Smooth muscle cell (in vitro differentiated cells): ENCODE results near the gene RAPGEF5. TPM values are rescaled to one million over a fixed set of nuclear protein-coding genes. Genes with fewer than 3 reads are reported as not detected.

ENCODE experiments used
- DNase-seq: peaks from one replicate; lab custom pipeline; 2025; ENCODE audit not compliant: unreplicated experiment; lab: John Stamatoyannopoulos, UW
- H2AFZ ChIP-seq: fragments of 200-600 bp; sonication (generic); 2 replicates; pipeline ENCODE4 v1.6.0; 2016; ENCODE audit warnings: antibody characterized with exemption, low read depth, mild to moderate bottlenecking
- H3F3A ChIP-seq: fragments of 200-600 bp; sonication (generic); 2 replicates; pipeline ENCODE4 v1.6.0; 2017; ENCODE audit warnings: antibody characterized with exemption, low read depth
- H3K27ac ChIP-seq: fragments of 200-600 bp; sonication (generic); 2 replicates; pipeline ENCODE4 v1.5.1; 2016; ENCODE audit warnings: low read depth, mild to moderate bottlenecking
- H3K27me3 ChIP-seq: fragments of 200-600 bp; sonication (generic); 2 replicates; pipeline ENCODE4 v1.6.1; 2016; ENCODE audit warnings: low read depth, mild to moderate bottlenecking
- H3K36me3 ChIP-seq: fragments of 200-600 bp; sonication (generic); 2 replicates; pipeline ENCODE4 v1.5.1; 2016; ENCODE audit warnings: low read depth
- H3K4me1 ChIP-seq: fragments of 200-600 bp; sonication (generic); 2 replicates; pipeline ENCODE4 v1.5.1; 2016; ENCODE audit warnings: low read depth
- H3K4me2 ChIP-seq: fragments of 200-600 bp; sonication (generic); 2 replicates; pipeline ENCODE4 v1.6.0; 2016; ENCODE audit warnings: mild to moderate bottlenecking
- H3K4me3 ChIP-seq: fragments of 200-600 bp; sonication (generic); 2 replicates; pipeline ENCODE4 v1.5.1; 2016; ENCODE audit warnings: mild to moderate bottlenecking
- H3K79me2 ChIP-seq: fragments of 200-600 bp; sonication (generic); 2 replicates; pipeline ENCODE4 v1.6.0; 2016; ENCODE audit warnings: low read depth, mild to moderate bottlenecking
- H3K9ac ChIP-seq: fragments of 200-600 bp; sonication (generic); 2 replicates; pipeline ENCODE4 v1.6.0; 2016; ENCODE audit warnings: low read depth
- H3K9me3 ChIP-seq: fragments of 200-600 bp; sonication (generic); replicated peaks from 2 replicates; pipeline ENCODE4 v1.5.1; 2016; ENCODE audit warnings: low read depth
- H4K20me1 ChIP-seq: fragments of 200-600 bp; sonication (generic); 2 replicates; pipeline ENCODE4 v1.6.0; 2016; ENCODE audit warnings: low read depth
- WGBS: methylation state at CpG from one replicate; pipeline ENCODE4 v1.1.7; 2016; ENCODE audit warnings: low lambda C conversion rate; 5-methylcytosine and 5-hydroxymethylcytosine counted together
- polyA plus RNA-seq: library from polyadenylated mRNA; unstranded; fragments of >200 nt; fragmentation: Nextera tagmentation; extraction: Ambion mirVana; gene quantifications from 2 replicates; pipeline ENCODE4 v1.2.1, GENCODE V29; 2016
- total RNA-seq: library from RNA; depleted of rRNA; stranded (reverse); fragments of >200 nt; gene quantifications from 2 replicates; pipeline ENCODE4 v1.2.3, GENCODE V29; 2014
- TF ChIP-seq, protein P1 (sequence below): fragments of 200-600 bp; sonication (generic); IDR thresholded peaks from 2 replicates; pipeline ENCODE4 v1.5.1; 2017; ENCODE audit warnings: borderline replicate concordance, mild to moderate bottlenecking, antibody characterized with exemption; ENCODE audit not compliant: insufficient read depth, poor library complexity, severe bottlenecking

RAPGEF5 gene
- total and polyA plus RNA-seq, 2 experiments from 2014 or later = 11.4 TPM; not detected in 1

- peaks cover 9% of the 10 kb centered on the region for H3K27me3 ChIP-seq
- H3K36me3 ChIP-seq = no peaks in the 10 kb centered on the region
Measured at GRCh38 chr7:22296265-22296566, 60.7 kb downstream of the RAPGEF5 start.

DNA sequence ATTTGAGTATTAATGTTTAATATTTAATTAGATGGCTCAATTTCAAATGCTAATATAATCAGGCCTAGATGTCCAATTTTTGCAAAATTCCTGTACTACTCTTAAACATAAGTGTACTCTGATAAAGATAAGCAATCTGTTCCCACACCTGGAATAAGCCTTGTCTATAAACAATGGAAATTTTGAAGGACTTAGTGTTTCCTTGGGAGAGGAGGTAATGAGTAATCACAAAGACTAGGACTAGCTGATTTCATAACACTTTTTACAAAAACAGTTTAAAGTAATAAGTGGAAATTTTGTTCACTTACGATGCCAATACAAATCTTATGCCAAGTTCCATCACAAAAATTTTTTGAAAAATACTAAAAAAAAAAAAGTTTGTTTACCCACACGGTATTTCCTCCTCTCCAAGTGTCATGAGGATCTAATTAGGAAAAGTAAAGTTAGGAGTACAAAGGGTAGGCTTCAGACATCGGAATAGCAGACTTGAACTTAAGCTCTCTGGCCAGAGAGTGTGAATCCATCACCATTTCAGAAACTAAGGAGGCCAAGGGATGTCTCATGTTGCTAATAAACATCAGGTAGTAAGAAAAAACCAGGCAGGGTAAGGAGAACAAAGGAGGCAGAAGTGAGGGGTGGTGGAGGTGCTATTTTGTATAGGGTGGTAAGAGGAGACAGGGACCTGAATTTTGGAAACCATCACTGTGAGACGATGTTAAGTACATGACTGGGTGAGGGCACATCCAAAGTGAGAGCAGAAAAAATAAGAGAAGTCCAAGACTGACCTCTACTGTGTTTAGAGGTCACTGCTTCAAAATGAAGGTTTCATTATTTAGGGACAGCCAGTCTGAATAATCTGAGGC is 61.3 kb downstream of the RAPGEF5 start:
- peaks cover 14% of the 10 kb centered on the region for H3K4me1 ChIP-seq

More at GRCh38 chr7:22296265-22296566, 60.7 kb downstream of the RAPGEF5 start:
- H3K4me1 ChIP-seq = peaks cover 14% of the 10 kb centered on the region
- 88% methylated on average over 1 of the region's 1 CpG for WGBS
- no peak for DNase-seq
- TF ChIP-seq, protein P1, sequence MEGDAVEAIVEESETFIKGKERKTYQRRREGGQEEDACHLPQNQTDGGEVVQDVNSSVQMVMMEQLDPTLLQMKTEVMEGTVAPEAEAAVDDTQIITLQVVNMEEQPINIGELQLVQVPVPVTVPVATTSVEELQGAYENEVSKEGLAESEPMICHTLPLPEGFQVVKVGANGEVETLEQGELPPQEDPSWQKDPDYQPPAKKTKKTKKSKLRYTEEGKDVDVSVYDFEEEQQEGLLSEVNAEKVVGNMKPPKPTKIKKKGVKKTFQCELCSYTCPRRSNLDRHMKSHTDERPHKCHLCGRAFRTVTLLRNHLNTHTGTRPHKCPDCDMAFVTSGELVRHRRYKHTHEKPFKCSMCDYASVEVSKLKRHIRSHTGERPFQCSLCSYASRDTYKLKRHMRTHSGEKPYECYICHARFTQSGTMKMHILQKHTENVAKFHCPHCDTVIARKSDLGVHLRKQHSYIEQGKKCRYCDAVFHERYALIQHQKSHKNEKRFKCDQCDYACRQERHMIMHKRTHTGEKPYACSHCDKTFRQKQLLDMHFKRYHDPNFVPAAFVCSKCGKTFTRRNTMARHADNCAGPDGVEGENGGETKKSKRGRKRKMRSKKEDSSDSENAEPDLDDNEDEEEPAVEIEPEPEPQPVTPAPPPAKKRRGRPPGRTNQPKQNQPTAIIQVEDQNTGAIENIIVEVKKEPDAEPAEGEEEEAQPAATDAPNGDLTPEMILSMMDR = no peak
- no peak overlapping the region for H3K4me2 ChIP-seq
- H2AFZ ChIP-seq = no peak overlapping the region
- no peak overlapping the region for H3K4me3 ChIP-seq
- no peak overlapping the region for H3K9ac ChIP-seq
- no peaks in the 10 kb centered on the region for H3K9me3 ChIP-seq
- no peak overlapping the region for H3K27ac ChIP-seq
- H4K20me1 ChIP-seq = no peaks in the 10 kb centered on the region
- no peaks in the 10 kb centered on the region for H3F3A ChIP-seq
- H3K79me2 ChIP-seq = no peaks in the 10 kb centered on the region

DNA sequence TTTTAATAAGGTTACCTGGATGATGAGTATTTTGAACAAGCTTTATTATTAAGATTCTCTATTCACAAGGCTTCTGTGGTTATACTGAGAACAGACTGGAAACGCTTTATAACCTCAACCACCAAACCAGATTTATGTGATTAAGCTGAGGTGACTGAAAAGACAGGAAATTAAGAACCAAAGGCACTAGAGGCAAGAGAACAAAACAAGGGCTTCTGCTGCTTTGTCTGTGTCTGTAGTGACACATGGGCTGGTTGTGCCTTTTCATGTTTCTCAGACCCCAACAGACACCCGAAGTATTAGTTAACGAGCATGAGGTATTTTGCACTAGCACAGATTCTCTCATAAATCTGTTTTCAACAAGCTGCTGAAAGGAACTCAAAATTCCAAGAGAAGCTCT is 64.4 kb downstream of the RAPGEF5 start:
- Histone ChIP-seq H3K27ac (no peak overlapping the region), H2AFZ (peak overlapping the region; percentile 33), H3K27me3 (peaks cover 9% of the 10 kb centered on the region), H3K79me2 (no peaks in the 10 kb centered on the region), H3K4me1 (peaks cover 14% of the 10 kb centered on the region), H4K20me1 (no peaks in the 10 kb centered on the region), H3K4me2 (no peak overlapping the region), H3F3A (no peaks in the 10 kb centered on the region), H3K9me3 (no peaks in the 10 kb centered on the region), H3K4me3 (no peak overlapping the region), H3K36me3 (no peaks in the 10 kb centered on the region), H3K9ac (no peak overlapping the region)
- DNase-seq = no peak
- TF ChIP-seq, protein P1 = no peak
- 21% methylated on average over 3 of the region's 3 CpGs for WGBS

More for the DNA sequence above, 61.3 kb downstream of the RAPGEF5 start:
- Histone ChIP-seq H3K9me3 (no peaks in the 10 kb centered on the region), H3K27me3 (peaks cover 9% of the 10 kb centered on the region), H2AFZ (no peak overlapping the region), H3K4me2 (no peak overlapping the region), H3K79me2 (no peaks in the 10 kb centered on the region), H4K20me1 (no peaks in the 10 kb centered on the region), H3K4me3 (no peak overlapping the region), H3K36me3 (no peaks in the 10 kb centered on the region), H3K9ac (no peak overlapping the region), H3F3A (no peaks in the 10 kb centered on the region), H3K27ac (no peak overlapping the region)
- 82% methylated on average over 4 of the region's 4 CpGs for WGBS
- DNase-seq = no peak
- TF ChIP-seq, protein P1 = peak; percentile 7

- no peak overlapping the region for H3K9ac ChIP-seq
- H3K4me1 ChIP-seq = peaks cover 14% of the 10 kb centered on the region
- H3K9me3 ChIP-seq = no peaks in the 10 kb centered on the region
- peaks cover 9% of the 10 kb centered on the region for H3K27me3 ChIP-seq
- no peak overlapping the region for H3K4me2 ChIP-seq
- 80% methylated on average over 2 of the region's 2 CpGs for WGBS
- DNase-seq = no peak
- H3K79me2 ChIP-seq = no peaks in the 10 kb centered on the region
- H4K20me1 ChIP-seq = no peaks in the 10 kb centered on the region
- no peaks in the 10 kb centered on the region for H3K36me3 ChIP-seq
- H2AFZ ChIP-seq = no peak overlapping the region
- TF ChIP-seq, protein P1 = no peak
- H3K4me3 ChIP-seq = no peak overlapping the region
- no peak overlapping the region for H3K27ac ChIP-seq
- no peaks in the 10 kb centered on the region for H3F3A ChIP-seq
Measured at GRCh38 chr7:22291977-22292376, 65.0 kb downstream of the RAPGEF5 start.
